HG02981 (cell line): ENCODE data around the gene SYN1.

Experiments used
- ATAC-seq: cut with Tn5 transposase; IDR thresholded peaks from one replicate; pipeline ENCODE4 v1.9.1; 2021; ENCODE audit warnings: mild to moderate bottlenecking, moderate library complexity; ENCODE audit not compliant: unreplicated experiment

SYN1 gene

DNA sequence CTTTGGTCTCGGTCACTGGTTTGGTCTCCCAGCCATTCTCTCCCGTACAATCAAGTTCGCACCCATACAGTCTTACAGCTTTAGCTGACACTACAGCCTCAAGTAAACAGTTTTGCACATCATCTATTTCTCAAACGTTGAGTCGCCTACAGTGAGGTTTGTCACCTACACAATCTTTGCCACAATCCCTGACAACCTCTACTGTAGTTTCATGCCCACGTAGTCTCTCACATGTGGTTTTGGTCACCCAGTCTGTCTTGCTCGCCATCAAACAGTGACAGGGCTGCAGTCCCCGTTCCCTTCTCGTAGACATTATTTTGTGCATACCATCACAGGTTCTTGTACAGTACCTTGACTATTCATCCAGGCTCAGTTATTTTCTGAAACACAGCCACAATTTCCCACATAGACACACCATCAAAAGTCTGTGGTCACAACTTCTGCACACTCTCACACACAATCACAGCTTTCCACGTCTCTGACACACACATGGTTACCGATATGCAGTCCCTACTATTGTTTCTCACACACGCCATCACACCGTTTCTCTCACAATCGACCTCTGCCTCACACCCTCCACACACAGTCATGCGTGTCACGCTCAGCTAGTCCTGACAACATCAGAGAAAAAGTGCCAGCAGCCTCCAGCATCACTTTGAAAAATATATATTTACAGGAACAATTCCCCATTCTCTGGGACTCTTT, 15.4 kb upstream of the SYN1 start:
- no peak for ATAC-seq

DNA sequence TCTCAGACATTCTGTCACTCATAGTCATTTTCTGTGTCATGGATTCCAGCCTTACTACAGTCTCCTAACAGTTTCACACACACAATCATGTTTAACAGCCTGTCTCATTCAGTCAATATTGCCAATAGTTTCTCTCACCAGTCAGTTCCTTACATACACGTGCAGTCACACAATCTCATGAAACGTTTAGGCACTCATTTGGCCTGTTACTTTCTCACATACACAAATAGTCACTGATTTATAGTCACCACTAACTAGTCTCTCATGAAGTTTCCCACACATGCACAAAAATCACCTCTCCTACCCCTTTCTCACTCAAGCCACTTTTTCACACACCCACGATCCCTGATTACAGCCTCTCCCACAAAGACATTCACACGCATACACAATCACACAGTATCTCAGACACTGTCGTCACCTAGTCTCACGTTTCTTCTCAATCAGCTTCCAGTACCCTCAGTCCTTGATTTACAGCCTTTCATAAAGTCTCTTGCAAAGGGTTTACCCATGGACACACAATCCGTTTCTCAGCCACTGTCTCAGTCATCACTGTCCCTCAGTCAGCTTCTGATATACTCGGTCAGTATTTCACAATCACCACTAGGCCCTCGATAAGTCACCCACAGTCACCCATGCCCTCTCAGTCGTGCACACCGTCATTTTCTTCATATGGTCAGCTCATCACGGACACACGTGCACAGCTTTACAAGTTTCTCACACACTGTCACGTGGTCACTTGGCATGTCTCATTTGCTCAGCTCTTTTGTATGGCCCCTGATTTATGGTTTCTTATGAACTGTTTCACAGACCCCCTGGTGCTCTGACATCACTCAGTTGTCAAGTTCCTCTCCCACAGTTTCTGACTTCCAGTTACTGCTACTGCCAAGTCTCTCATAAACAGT, 14.3 kb upstream of the SYN1 start:
- ATAC-seq, result no peak

DNA sequence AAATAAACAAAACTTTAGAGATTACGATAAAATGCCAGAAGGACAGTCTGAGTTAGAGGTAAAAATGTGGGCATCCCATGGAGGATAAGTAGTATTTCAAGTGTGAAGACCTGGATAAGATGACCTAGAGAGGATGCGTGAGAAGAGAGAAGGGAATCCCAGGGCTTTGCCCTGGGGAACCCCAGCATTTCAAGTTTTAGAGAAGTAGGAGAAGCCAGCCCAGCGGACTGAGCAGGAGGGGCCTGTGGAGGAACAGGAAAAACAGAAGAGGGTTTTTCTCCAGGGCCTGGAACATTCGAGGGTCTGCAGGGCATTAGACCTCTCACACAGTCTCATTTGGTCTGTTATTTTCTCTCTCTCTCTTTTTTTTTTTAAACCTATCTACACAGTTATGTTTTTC, 13.0 kb upstream of the SYN1 start:
- ATAC-seq, result no peak

DNA sequence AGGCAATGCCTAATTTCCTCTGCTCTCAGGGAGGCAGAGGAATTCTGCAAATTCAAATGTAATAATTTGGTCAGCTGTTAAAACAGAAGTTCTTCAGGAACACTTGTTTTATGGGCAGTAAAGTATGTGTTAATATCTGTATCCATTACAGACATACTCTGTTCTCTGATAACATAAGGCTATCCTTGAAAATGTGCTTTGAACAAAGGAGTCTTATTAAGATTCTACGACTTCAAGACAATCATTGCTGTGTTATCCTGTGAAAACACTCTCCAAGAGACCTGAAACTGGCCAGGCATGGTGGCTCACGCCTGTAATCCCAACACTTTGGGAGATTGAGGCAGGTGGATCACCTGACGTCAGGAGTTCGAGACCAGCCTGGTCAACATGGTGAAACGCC, 12.0 kb upstream of the SYN1 start:
- ATAC-seq, result no peak

DNA sequence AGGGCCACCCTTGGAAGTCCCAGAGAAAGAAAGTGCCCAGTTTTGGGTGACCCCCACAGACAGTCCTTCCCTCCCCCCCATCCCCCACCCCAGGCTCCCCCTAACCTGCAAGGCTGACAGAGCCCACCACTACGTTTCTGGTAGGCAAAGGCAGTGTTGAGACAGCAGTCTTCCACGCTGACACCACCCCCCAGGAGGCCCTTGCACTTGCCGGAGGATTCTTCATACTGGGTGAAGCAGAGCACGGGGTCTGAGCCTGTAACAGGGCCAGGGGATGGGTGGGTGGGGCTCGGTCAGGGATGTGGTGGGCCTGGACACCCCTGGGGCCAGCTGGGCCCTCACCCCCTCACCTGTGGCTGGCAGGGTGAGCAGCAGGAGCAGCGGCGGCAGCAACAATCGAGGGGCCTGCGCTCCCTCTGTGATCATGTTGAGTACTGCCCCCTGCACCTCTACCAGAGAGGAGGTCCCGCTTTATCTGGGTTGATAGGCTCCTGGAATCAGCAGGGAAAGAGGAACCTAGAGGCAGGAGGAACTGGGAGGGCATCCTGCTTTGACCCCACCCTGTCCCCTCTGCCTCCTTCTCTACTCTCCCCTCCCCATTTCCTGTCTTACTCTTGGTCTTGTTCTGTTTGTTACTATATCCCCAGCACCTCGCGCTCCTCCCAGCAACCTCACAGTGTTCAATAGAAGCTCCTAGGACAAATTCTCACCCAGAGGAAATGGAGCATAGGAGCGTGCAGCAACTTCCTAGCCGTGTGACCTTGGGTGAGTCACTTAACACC, 10.0 kb upstream of the SYN1 start, which contains the start of gene CFP:
Gene CFP (minus strand): TSS at position 512 of the 782 bp plus-strand sequence. CDS start 86 bp downstream, at position 426.
- no peak for ATAC-seq

DNA sequence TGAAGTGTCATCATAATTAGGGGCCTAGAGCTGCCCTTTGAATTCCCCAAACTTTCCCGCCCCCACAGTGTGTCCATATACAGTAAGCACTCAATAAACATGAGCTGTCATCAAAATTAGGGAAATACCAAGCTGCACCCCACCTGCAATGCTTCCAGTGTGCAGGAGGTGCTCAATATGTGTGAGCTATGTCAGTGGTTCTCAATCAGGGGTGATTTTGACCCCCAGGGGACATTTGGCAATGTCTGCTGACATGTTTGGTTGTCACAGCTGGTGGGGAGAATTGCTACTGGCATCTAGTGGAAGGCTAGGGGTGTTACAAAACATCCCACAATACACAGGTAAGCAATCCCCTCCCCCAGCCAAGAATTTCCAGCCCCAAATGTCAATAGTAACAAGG, 9.3 kb upstream of the SYN1 start:
- no peak for ATAC-seq

- no peak for ATAC-seq
These were observed 5.7 kb upstream of the SYN1 start for GRCh38 chrX:47625365-47625764.

DNA sequence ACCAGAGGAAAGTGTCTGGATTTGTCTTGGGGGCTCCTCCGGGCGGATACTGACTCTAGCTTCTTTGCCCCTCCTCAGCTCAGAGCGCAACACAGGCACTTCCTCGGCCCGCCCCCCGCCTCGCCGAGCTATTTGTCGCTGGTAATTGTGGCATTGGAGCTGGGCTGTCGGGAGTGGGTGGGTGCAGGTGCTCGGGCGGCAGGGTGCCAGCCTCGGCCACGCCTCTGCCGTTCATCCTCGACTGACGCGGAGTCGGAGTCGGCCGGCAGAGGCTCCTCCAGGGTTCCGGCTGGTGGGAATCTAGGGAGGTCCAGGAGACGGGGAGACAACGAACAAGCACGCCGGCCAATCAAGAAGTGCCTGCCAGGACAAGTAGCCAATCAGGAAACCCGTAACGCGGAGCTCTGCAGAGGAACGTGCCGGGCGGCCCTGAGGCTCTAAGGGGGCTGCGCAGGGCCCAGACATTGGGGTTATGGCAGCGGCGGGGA, 3.9 kb upstream of the SYN1 start:
- ATAC-seq, result no peak

DNA sequence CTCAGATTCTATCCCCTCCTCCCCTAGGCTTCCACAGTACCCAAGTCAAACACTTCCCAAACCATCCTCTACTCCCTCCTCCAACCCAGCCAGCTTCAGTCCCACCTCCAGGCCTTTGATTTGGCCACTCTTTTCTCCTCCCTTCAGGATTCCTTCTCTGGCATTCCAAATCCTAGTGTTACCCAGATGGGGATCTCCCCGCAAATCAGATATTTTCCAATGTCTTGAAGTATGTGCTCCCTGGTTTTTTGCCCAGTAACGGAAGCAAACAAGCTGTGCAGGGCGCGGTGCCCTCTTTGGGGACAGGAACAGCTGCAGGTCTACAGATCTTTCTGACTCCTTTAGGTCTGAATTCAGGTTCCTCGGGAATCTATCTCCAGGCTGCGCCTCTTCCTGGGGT, 2.2 kb upstream of the SYN1 start:
- no peak for ATAC-seq

GRCh38 chrX:47620303-47620685, 637 bp upstream of the SYN1 start:
- no peak for ATAC-seq

GRCh38 chrX:47618923-47619485, 653 bp downstream of the SYN1 start:
- no peak for ATAC-seq

GRCh38 chrX:47614618-47615017, 5.0 kb downstream of the SYN1 start:
- ATAC-seq, result no peak

DNA sequence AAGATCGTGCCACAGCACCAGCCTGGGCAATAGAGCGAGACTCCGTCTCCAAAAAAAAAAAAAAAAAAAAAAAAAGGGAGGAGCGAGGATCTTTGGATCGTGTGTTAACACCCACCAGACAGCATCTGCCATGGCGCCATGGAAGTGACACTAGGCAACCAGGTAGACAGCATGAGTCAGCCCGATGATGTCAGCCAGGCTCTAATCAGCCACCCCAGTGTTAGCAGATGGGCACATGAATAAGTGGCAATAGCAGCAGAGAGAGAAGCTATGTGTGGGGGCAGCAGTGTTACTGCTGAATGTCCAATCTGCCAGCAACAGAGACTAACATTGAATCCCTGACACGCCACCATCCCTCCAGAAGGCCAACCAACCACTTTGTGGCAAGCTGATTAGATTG, 6.6 kb downstream of the SYN1 start:
- ATAC-seq, result no peak

DNA sequence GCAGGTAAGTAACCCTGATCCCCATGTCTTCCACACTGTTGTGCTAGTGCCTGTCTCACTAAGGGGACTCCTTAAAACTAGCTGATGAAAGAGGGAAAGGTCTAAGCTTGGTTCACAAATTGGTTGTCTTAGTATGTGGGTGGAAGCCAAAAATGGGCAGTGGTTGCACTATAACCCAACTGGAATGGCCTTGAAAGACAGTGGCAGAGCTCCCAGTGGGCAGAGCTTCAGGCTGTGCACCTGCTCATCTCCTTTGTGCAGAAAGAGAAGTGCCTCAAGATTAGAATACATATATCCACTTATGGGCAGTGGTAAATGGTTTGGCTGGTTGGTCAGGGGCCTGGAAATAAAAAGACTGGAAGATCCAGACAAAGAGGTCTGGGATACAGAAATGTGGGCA, 7.2 kb downstream of the SYN1 start:
- ATAC-seq, result no peak

GRCh38 chrX:47611926-47612325, 7.7 kb downstream of the SYN1 start:
- ATAC-seq, result no peak

DNA sequence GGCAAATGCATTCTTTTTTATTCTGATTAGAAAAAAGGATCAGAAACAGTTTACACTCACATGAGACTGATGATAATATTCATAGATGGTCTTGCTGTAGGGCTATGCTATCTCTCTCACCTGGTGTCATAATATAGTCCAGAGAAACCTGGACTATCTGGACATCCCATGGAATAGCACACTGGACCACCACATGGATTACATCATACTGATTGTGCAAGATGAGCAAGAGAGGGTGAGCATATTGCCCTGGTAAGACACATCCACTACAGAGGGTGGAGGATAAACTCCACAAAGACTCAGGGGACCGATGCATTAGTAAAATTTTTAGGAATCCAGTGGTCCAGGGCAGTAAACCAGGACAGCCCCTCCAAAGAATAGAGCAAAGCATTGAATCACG, 8.2 kb downstream of the SYN1 start:
- no peak for ATAC-seq

GRCh38 chrX:47610511-47610910, 9.1 kb downstream of the SYN1 start:
- no peak for ATAC-seq

- no peak for ATAC-seq
These were observed 11.4 kb downstream of the SYN1 start for GRCh38 chrX:47608130-47608810.

DNA sequence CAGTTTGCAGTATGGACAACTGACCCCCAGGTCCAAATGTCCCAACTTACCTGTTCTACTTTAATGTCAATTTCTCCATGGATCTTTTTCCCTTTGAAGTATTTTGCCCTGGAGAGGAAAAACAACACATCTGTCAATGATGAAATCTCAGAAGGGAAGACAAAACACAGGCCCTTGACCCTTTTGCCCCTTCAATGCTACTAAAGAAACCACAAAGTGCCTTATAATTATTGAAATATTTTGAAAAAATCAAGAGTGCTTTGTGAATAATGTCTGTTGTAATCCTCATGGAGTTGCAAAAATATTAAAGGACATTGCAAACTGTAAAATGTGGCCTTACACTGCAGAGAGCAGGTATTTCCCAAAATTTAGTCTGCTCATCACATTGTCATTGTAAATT, 12.6 kb downstream of the SYN1 start:
- no peak for ATAC-seq

DNA sequence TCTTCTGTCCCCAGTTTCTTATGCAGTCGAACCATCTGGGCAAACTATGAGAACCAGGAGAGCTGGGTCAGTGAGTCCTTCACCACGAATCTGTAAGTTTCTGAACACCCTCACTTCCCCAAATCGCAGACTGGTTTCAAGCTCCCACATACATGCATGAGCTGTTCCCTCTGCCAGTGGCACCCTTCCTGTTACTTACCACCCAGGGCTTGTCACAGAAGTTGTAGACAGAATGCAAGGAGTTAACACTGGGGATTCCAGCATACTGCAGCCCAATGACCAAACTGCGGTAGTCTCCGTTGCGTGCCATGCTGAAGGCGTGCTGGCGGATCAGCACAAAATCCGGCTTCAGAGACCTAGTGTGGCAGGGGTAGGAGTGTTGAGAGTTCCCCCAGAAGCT, 14.6 kb downstream of the SYN1 start:
- ATAC-seq, result no peak
